BLaER1 (cell line): ENCODE measurements around the gene HBP1.

ENCODE experiments used
- H3K27ac ChIP-seq: shearing (Covaris generic); formaldehyde crosslinking; 2 replicates; pipeline ENCODE4 v1.8.1; 2022
- H3K27me3 ChIP-seq: shearing (Covaris generic); formaldehyde crosslinking; 2 replicates; pipeline ENCODE4 v1.8.1; 2022
- H3K36me3 ChIP-seq: shearing (Covaris generic); formaldehyde crosslinking; 2 replicates; pipeline ENCODE4 v1.8.1; 2022
- H3K4me1 ChIP-seq: shearing (Covaris generic); formaldehyde crosslinking; 2 replicates; pipeline ENCODE4 v1.8.1; 2022
- H3K4me2 ChIP-seq: shearing (Covaris generic); formaldehyde crosslinking; 2 replicates; pipeline ENCODE4 v1.8.1; 2022
- H3K4me3 ChIP-seq: shearing (Covaris generic); formaldehyde crosslinking; 2 replicates; pipeline ENCODE4 v1.8.1; 2022
- H3K9ac ChIP-seq: shearing (Covaris generic); formaldehyde crosslinking; 2 replicates; pipeline ENCODE4 v1.8.1; 2022
- H3K9me3 ChIP-seq: shearing (Covaris generic); formaldehyde crosslinking; 2 replicates; pipeline ENCODE4 v1.8.1; 2022
- H4K20me1 ChIP-seq: shearing (Covaris generic); formaldehyde crosslinking; 2 replicates; pipeline ENCODE4 v1.8.1; 2022
- Cebpa-rat ChIP-seq: shearing (Covaris generic); IDR thresholded peaks from 2 replicates; pipeline ENCODE4 v1.8.1; 2022

Gene HBP1

DNA sequence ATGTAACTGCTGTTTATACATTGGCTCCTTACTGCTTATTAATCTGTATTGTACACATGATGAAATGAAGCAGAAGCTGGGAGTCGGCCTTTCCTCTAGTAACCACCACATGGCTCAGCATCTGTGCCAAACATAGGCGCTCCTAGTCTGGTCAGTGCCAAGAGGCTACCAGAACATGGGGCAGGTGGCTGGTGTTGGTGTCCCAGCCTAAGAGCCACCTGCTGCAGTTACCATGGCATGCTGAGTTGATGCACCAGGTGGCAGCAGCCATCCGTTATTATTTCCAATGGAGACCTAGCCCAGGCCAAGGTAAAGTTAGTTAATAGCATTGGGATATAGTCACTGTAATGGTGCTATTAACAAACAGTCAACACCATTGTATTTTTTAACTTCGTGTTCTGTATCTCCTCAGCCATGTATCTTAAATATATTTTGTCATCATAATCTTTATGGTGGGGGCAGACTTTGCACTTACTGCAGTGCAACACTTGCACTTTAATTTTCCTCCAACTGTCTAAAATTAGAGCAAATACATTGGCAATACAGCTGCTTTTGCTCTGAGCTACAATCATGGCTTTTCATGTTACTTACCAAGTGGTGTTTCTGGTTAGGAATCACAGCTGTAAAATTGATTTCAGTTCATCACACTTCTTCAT is 33.1 kb downstream of the HBP1 start:
- Histone ChIP-seq H3K9me3 (no peaks in the 10 kb centered on the region), H3K27ac (no peak overlapping the region), H3K4me1 (no peaks in the 10 kb centered on the region), H4K20me1 (no peaks in the 10 kb centered on the region), H3K36me3 (peaks cover 95% of the 10 kb centered on the region), H3K4me3 (no peak overlapping the region), H3K27me3 (no peaks in the 10 kb centered on the region), H3K9ac (no peak overlapping the region), H3K4me2 (no peak overlapping the region)
- no peak for TF ChIP-seq Cebpa-rat

GRCh38 chr7:107203607-107204006 is 34.8 kb downstream of the HBP1 start:
- Histone ChIP-seq H3K9me3 (no peaks in the 10 kb centered on the region), H3K4me1 (peaks cover 16% of the 10 kb centered on the region), H3K27me3 (no peaks in the 10 kb centered on the region), H3K9ac (no peak overlapping the region), H3K36me3 (peaks cover 86% of the 10 kb centered on the region), H4K20me1 (no peaks in the 10 kb centered on the region), H3K4me2 (no peak overlapping the region), H3K27ac (no peak overlapping the region), H3K4me3 (no peak overlapping the region)
- TF ChIP-seq Cebpa-rat = no peak

DNA sequence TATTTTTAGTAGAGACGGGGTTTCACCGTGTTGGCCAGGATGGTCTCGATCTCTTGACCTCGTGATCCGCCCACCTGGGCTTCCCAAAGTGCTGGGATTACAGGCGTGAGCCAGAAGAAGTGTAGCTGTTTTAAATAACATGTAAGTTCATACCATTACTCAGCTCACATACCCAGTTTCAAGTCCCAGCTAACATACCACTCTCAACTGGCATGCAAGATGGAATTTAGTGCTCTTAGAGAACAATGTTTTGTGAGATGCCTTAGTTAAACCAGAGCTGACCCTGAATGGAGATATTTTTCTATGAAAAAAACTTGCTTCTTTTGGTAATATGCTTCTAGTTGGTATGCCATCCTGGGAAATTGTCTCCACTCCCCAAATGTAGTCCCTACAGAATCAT is 37.3 kb downstream of the HBP1 start:
- Histone ChIP-seq H3K9ac (no peak overlapping the region), H3K4me3 (no peak overlapping the region), H3K4me1 (peaks cover 27% of the 10 kb centered on the region), H3K27ac (no peak overlapping the region), H3K36me3 (peaks cover 78% of the 10 kb centered on the region), H3K27me3 (no peaks in the 10 kb centered on the region), H3K9me3 (no peaks in the 10 kb centered on the region), H4K20me1 (no peaks in the 10 kb centered on the region), H3K4me2 (no peak overlapping the region)
- TF ChIP-seq Cebpa-rat = no peak

- no peaks in the 10 kb centered on the region for H4K20me1 ChIP-seq
- H3K36me3 ChIP-seq = peaks cover 76% of the 10 kb centered on the region
- H3K4me2 ChIP-seq = no peak overlapping the region
- no peaks in the 10 kb centered on the region for H3K9me3 ChIP-seq
- no peaks in the 10 kb centered on the region for H3K27me3 ChIP-seq
- peaks cover 27% of the 10 kb centered on the region for H3K4me1 ChIP-seq
- no peak overlapping the region for H3K9ac ChIP-seq
- H3K27ac ChIP-seq = no peak overlapping the region
- TF ChIP-seq Cebpa-rat = no peak
- H3K4me3 ChIP-seq = no peak overlapping the region
Measured at GRCh38 chr7:107206706-107207105, 37.9 kb downstream of the HBP1 start.

- H3K9ac ChIP-seq = no peak overlapping the region
- TF ChIP-seq Cebpa-rat = no peak
- peak overlapping the region; percentile 72; the same call in 1 of the 2 replicates for H3K27ac ChIP-seq
- no peak overlapping the region for H3K4me3 ChIP-seq
- H3K36me3 ChIP-seq = peaks cover 72% of the 10 kb centered on the region
- H3K4me1 ChIP-seq = peaks cover 27% of the 10 kb centered on the region
- H3K4me2 ChIP-seq = peak overlapping the region; percentile 65; the same call in 1 of the 2 replicates
- H3K27me3 ChIP-seq = no peaks in the 10 kb centered on the region
- no peaks in the 10 kb centered on the region for H4K20me1 ChIP-seq
- no peaks in the 10 kb centered on the region; the same call in 1 of the 2 replicates for H3K9me3 ChIP-seq
Measured at GRCh38 chr7:107207459-107207858, 38.7 kb downstream of the HBP1 start.

- Histone ChIP-seq H3K9ac (peak overlapping the region; percentile 28; the same call in 1 of the 2 replicates), H3K4me3 (no peak overlapping the region), H3K9me3 (peaks cover 5% of the 10 kb centered on the region), H3K27me3 (no peaks in the 10 kb centered on the region), H4K20me1 (no peaks in the 10 kb centered on the region), H3K27ac (peak overlapping the region; percentile 72), H3K4me1 (peaks cover 27% of the 10 kb centered on the region), H3K36me3 (peaks cover 71% of the 10 kb centered on the region), H3K4me2 (peak overlapping the region; percentile 65)
- TF ChIP-seq Cebpa-rat = no peak
Measured at GRCh38 chr7:107208024-107208521, 39.3 kb downstream of the HBP1 start.

GRCh38 chr7:107208563-107208962 is 39.8 kb downstream of the HBP1 start:
- Histone ChIP-seq H3K27me3 (no peaks in the 10 kb centered on the region), H3K4me2 (peak overlapping the region; percentile 65), H3K4me3 (no peak overlapping the region), H3K36me3 (peaks cover 71% of the 10 kb centered on the region), H3K9me3 (peaks cover 10% of the 10 kb centered on the region), H3K4me1 (peaks cover 27% of the 10 kb centered on the region), H4K20me1 (no peaks in the 10 kb centered on the region), H3K9ac (peak overlapping the region; percentile 28; the same call in 1 of the 2 replicates), H3K27ac (peak overlapping the region; percentile 72)
- no peak for TF ChIP-seq Cebpa-rat

GRCh38 chr7:107209565-107209964 is 40.8 kb downstream of the HBP1 start:
- Histone ChIP-seq H3K27ac (no peak overlapping the region), H4K20me1 (no peaks in the 10 kb centered on the region), H3K9me3 (peaks cover 20% of the 10 kb centered on the region), H3K4me2 (peak overlapping the region; percentile 65), H3K4me3 (no peak overlapping the region), H3K9ac (no peak overlapping the region), H3K36me3 (peaks cover 68% of the 10 kb centered on the region), H3K27me3 (no peaks in the 10 kb centered on the region), H3K4me1 (peaks cover 27% of the 10 kb centered on the region)
- no peak for TF ChIP-seq Cebpa-rat

DNA sequence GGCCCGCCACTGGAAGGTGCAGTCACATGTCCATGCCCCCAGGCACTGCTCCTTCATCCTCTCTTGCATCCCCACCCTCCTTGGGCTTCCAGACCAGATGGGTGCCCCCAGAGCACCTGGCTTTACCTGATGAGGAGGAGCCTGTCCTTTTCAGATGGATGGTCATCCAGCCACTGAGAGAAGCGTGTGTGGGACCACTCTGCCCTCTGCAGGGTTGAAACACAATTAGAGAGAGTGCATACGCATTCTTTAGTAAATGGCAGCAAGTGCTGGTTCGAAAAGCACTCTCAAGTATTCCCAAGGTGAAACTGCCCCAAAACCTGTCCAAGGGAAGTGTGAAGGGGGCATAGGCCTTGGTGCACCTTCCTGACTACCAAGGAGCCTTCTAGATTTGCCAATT is 41.6 kb downstream of the HBP1 start:
- Histone ChIP-seq H3K9me3 (peaks cover 28% of the 10 kb centered on the region), H3K9ac (no peak overlapping the region), H3K27ac (no peak overlapping the region), H3K36me3 (peaks cover 61% of the 10 kb centered on the region), H3K4me3 (no peak overlapping the region), H3K27me3 (no peaks in the 10 kb centered on the region), H3K4me1 (peaks cover 27% of the 10 kb centered on the region), H3K4me2 (no peak overlapping the region), H4K20me1 (no peaks in the 10 kb centered on the region)
- no peak for TF ChIP-seq Cebpa-rat

GRCh38 chr7:107212725-107213124 is 43.9 kb downstream of the HBP1 start:
- Histone ChIP-seq H3K9me3 (peaks cover 29% of the 10 kb centered on the region), H3K4me1 (peaks cover 20% of the 10 kb centered on the region), H4K20me1 (no peaks in the 10 kb centered on the region), H3K9ac (no peak overlapping the region), H3K4me2 (no peak overlapping the region), H3K4me3 (no peak overlapping the region), H3K27ac (no peak overlapping the region), H3K36me3 (peaks cover 41% of the 10 kb centered on the region), H3K27me3 (no peaks in the 10 kb centered on the region)
- no peak for TF ChIP-seq Cebpa-rat
